ENCODE measurements around the gene ELAVL3.

The ELAVL3 gene

GRCh38 chr19:11486661-11487503 lies 6.0 kb upstream of the ELAVL3 start:
- TF ChIP-seq, protein P1, sequence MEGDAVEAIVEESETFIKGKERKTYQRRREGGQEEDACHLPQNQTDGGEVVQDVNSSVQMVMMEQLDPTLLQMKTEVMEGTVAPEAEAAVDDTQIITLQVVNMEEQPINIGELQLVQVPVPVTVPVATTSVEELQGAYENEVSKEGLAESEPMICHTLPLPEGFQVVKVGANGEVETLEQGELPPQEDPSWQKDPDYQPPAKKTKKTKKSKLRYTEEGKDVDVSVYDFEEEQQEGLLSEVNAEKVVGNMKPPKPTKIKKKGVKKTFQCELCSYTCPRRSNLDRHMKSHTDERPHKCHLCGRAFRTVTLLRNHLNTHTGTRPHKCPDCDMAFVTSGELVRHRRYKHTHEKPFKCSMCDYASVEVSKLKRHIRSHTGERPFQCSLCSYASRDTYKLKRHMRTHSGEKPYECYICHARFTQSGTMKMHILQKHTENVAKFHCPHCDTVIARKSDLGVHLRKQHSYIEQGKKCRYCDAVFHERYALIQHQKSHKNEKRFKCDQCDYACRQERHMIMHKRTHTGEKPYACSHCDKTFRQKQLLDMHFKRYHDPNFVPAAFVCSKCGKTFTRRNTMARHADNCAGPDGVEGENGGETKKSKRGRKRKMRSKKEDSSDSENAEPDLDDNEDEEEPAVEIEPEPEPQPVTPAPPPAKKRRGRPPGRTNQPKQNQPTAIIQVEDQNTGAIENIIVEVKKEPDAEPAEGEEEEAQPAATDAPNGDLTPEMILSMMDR (IDR thresholded peaks at IDR 0.05; ENCODE audit: extremely low read depth, missing control alignments), result no peak

GRCh38 chr19:11485245-11485837 lies 4.5 kb upstream of the ELAVL3 start:
- TF ChIP-seq, protein P1 (IDR thresholded peaks at IDR 0.05; ENCODE audit: extremely low read depth, missing control alignments), result no peak
- DNase-seq (ENCODE audit: low spot score), result no peak

More at GRCh38 chr19:11486661-11487503, 6.0 kb upstream of the ELAVL3 start:
- DNase-seq (ENCODE audit: low spot score), result peak; percentile 20

- peak; percentile 40 for DNase-seq (ENCODE audit: low spot score)
- TF ChIP-seq, protein P1 (IDR thresholded peaks at IDR 0.05; ENCODE audit: extremely low read depth, missing control alignments), result no peak
Measured at GRCh38 chr19:11483366-11484111, 2.7 kb upstream of the ELAVL3 start.

- TF ChIP-seq, protein P1 (IDR thresholded peaks at IDR 0.05; ENCODE audit: extremely low read depth, missing control alignments), result peak; percentile 99
- peak; percentile 98 for DNase-seq (ENCODE audit: low spot score)
Measured at GRCh38 chr19:11482384-11483050, 1.7 kb upstream of the ELAVL3 start.

- TF ChIP-seq, protein P1 (IDR thresholded peaks at IDR 0.05; ENCODE audit: extremely low read depth, missing control alignments), result no peak
- DNase-seq (ENCODE audit: low spot score), result peak; percentile 95
Measured at GRCh38 chr19:11481534-11482383, 913 bp upstream of the ELAVL3 start.

GRCh38 chr19:11479898-11480714 lies 740 bp downstream of the ELAVL3 start:
- TF ChIP-seq, protein P1 (IDR thresholded peaks at IDR 0.05; ENCODE audit: extremely low read depth, missing control alignments), result no peak
- peak; percentile 54 for DNase-seq (ENCODE audit: low spot score)
